HG03060 (cell line): ENCODE data around the gene ATP11C.
"Not testable (repeated sequence)": the region's sequence is repeated elsewhere in the genome, so short reads cannot be mapped to it uniquely, and the experiment has no call there.

Experiments used
- ATAC-seq: cut with Tn5 transposase; IDR thresholded peaks from one replicate; pipeline ENCODE4 v1.9.1; 2021; ENCODE audit warnings: low read depth, moderate number of reproducible peaks; ENCODE audit not compliant: unreplicated experiment

The ATP11C gene

GRCh38 chrX:139932901-139933796, at the start of gene ATP11C:
Gene ATP11C (minus strand): TSS chrX:139933053. CDS start chrX:139932042, 1,011 bp downstream.
- peak; percentile 48 for ATAC-seq

GRCh38 chrX:139974471-139974870, 41.6 kb upstream of the ATP11C start:
- ATAC-seq: no peak

DNA sequence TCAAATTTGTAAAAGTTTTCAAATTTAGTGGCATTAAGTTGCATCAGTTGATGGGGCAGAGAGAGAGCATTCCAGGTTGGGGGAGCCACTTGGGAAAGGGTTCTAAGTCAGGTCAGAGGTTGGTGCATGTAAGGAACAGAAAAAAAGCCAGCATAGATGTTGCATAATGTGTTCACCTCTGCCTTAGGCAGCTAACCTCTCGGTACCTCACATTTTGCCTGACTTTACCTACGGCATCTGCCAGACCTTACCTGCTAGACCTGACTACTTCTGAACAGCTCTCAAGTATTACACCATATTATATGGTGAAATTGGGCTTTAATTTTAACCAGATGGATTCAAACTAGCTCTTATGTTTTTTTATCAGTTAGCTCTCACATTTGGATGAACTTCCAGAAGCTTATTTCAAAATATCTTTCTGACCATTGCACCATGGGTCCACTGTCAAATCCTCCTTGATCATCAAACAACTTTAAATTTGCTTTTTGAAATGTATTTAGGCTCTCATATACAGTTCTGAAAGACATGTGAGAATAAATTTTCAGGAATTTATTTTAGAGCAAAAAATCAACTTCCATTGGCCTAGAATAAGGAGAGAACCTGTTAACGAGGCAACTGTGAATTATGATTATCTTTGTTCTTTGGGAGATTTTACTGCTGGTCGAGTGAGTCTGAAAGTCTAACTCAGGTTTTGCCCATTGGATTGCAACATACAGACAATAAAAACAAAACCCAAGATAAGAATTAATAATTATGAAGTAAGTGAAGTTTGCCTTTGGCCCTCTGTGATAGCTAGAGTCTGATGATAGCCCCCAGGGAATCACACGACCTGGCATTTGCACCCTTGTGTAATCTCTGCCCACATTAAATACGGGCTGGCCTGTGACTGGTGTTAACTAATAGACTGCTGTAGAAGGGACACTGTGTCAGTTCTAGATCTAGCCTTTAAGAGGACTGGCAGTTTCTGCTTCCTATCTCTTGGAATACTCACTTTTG, 40.1 kb upstream of the ATP11C start:
- ATAC-seq: no peak

GRCh38 chrX:139972113-139972512, 39.3 kb upstream of the ATP11C start:
- no peak for ATAC-seq

DNA sequence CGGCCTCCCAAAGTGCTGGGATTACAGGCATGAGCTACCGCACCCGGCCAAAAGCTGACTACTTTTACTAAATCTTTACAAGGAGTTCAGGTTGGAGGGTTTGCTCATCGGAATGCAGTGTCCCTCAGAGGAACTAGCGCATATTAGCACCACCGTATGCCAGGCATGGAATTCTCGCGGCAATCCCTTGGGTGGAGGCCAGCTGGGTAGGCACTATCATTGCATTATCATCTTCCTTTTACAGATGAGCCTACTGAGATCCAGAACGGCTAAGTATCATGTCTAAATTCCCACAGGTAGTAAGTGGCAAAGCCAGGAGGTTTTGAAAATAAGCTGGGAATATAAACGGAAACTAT, 38.5 kb upstream of the ATP11C start:
- ATAC-seq: no peak

DNA sequence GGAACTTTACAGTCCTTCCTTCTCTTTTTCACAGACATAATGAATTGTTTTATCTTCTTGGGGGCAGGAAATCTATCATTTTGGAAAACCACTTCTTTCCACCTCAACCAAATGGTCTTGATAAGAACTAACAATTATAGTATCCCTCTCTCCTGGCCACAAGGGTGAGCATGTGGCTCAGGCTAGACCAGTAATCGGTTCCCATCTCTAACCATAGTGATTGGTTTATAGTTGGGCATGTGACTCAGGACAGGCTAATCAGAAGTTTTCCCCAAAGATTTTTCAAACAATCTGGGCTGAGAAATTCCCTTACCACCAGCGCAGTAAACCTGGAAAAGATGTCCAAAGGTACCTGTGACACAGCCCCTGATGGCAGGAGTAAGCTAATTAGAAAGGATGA, 36.4 kb upstream of the ATP11C start:
- ATAC-seq: no peak

- ATAC-seq: no peak
Measured at GRCh38 chrX:139967750-139968149, 34.9 kb upstream of the ATP11C start.

GRCh38 chrX:139967300-139967699, 34.4 kb upstream of the ATP11C start:
- no peak for ATAC-seq

DNA sequence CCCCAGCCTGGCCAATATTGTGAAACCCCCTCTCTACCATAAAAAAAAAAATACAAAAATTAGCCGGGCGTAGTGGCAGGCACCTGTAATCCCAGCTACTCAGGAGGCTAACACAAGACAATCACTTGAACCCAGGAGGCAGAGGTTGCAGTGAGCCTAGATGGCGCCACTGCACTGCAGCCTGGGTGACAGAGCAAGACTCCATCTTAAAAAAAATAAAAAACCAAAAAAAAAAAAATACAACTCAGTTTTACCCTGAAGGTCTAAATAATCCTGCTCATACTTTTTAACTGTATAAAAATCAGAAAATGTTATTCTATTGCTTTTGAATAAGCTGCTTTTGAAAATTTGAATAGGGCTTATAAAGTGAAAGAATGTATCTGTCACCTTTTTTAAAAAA, 33.3 kb upstream of the ATP11C start:
- not testable (repeated sequence) for ATAC-seq

- ATAC-seq: no peak
Measured at GRCh38 chrX:139965421-139965820, 32.6 kb upstream of the ATP11C start, which contains the start of gene CXorf66. Gene CXorf66 (minus strand): TSS chrX:139965521. CDS start chrX:139965496, 25 bp downstream.

DNA sequence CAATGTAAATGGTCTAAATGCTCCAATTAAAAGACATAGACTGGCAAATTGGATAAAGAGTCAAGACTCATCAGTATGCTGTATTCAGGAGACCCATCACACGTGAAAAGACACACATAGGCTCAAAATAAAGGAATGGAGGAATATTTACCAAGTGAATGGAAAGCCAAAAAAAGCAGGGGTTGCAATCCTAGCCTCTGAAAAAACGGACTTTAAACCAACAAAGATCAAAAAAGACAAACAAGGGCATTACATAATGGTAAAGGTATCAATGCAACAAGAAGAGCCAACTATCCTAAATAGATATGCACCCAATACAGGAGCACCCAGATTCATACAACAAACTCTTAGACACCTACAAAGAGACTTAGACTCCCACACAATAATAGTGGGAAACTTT, 28.2 kb upstream of the ATP11C start:
- not testable (repeated sequence) for ATAC-seq

DNA sequence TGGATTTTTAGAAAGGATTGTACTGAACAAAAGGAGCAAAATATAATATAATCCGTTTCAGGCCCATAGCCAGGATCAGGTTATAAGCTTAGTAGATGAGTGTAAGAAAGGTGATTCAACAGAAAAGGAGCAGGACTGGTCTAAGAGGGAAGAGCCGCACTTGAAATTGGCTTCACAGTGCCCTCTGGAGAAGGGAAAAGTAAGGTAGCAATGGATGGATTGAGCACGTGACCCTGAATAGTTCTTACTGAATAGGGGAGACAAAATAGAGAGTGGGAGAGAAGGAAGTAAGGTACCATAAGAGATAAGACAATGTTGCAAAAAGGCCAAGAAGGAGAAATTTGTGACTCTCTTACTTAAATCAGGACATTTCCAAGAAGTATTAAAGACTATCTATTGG, 16.9 kb upstream of the ATP11C start:
- no peak for ATAC-seq

GRCh38 chrX:139945075-139945474, 12.2 kb upstream of the ATP11C start:
- ATAC-seq: no peak

GRCh38 chrX:139936259-139936658, 3.4 kb upstream of the ATP11C start:
- ATAC-seq: no peak

DNA sequence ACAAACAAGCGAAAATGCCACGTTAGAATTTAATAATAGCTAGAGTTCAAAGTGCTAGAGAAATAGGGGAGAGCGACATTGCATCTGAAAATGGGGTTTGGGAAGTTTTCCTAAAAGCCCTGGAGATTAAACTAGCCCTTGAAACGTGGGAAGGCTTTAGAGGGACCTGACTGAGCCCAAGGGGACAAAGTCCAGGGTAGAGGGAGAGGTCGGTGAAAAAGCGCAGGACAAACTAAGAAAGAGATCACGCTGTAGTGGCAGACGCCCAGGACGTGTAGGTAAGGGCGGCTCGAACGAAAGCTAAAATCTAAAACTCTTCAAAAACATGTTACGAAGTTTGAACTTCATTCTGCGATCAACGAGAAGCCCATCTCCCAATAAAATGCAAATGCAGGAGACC, 1.1 kb upstream of the ATP11C start:
- no peak for ATAC-seq

- ATAC-seq: peak; percentile 23
Measured at GRCh38 chrX:139932073-139932900, 566 bp downstream of the ATP11C start.

DNA sequence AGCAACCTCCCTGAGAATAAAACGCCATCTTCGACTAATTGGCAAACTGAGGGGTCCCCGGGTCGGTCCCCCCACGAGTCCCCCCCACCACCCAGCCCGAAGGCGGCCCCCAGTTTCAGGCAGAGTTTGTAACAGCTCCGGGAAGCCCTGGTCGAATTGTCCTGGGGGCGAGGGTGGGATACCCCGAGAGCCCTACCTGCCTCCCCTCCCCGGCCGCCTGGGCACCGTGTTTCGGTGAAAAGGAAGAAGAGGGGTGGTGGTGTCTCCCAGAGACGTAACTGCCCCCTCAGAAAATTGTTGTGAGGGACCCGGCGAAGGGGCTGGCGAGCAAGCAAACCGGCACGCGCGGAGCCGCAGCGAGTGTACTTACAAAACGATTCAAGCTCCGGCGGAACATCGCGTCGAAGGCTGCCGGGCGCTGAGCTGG, 1.2 kb downstream of the ATP11C start:
- ATAC-seq: no peak

GRCh38 chrX:139930916-139931645, 1.8 kb downstream of the ATP11C start:
- ATAC-seq: no peak

DNA sequence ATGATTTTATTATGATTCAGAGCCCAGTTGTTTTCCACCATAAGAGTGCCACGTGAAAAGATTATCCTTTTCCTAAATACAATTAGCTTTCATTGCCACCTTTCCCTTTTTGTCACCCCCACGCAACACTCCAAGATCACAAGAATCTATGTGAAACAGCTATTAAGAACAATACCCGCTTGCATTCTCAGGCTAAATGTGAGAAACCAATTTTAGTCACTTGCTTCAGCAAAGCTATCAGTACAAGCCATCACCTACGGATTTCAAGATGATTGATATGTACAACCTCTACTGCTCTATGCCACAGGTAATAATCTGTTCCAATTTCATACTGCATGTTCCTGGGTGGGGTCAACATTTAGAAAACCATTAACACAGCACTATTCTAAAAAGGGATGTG, 2.5 kb downstream of the ATP11C start:
- ATAC-seq: no peak

- no peak for ATAC-seq
Measured at GRCh38 chrX:139929876-139930275, 3.0 kb downstream of the ATP11C start.
